Measurements from ENCODE around the gene PDIK1L. TPM values are rescaled to one million over a fixed set of nuclear protein-coding genes. Genes with fewer than 3 reads are reported as not detected.

Gene PDIK1L
- total RNA-seq, 2 experiments from 2014 or later: 12.3 to 13.0 TPM

- H3K36me3 Mint-ChIP-seq (ENCODE audit: low read depth): peaks cover 6% of the 10 kb centered on the region
- ATAC-seq: no peak
- H3K4me3 Mint-ChIP-seq: peak overlapping the region; percentile 96
- peaks cover 29% of the 10 kb centered on the region for H3K4me1 Mint-ChIP-seq
- no peak for DNase-seq
- no peaks in the 10 kb centered on the region for H3K27me3 Mint-ChIP-seq
- CTCF ChIA-PET: interaction anchor here (0.7 to 12.6 kb wide), 3 partner anchors 35 to 245 kb away, joined by 3 to 187 read pairs (median 4); no protein-coding TSS in a partner anchor
- POLR2A ChIA-PET: interaction anchor here (0.6 kb wide), 1 partner anchor 29 kb away, joined by 5 read pairs; no protein-coding TSS in a partner anchor
- no peaks in the 10 kb centered on the region for H3K9me3 Mint-ChIP-seq (ENCODE audit: low read depth)
- peak overlapping the region; percentile 74 for H3K27ac Mint-ChIP-seq
- intact Hi-C loops (cut with DNase I, micrococcal nuclease): loop anchor here (2.0 to 10.0 kb wide), 4 partner anchors 128 to 811 kb away; partner anchors contain the start of genes LIN28A (in 1 of the 2) and NUDC (in 1 of the 2)
Measured at GRCh38 chr1:26109229-26110164, 2.1 kb upstream of the PDIK1L start.

GRCh38 chr1:26110731-26111529 is 694 bp upstream of the PDIK1L start:
- peak overlapping the region; percentile 96 for H3K4me3 Mint-ChIP-seq
- DNase-seq: peak; percentile 84
- POLR2A ChIA-PET: interaction anchor here (0.7 to 1.1 kb wide), 3 partner anchors 12 to 207 kb away, joined by 3 read pairs; partner anchors contain the start of gene CD52
- CTCF ChIA-PET: interaction anchor here (0.6 to 12.6 kb wide), 4 partner anchors 33 to 715 kb away, joined by 3 to 187 read pairs (median 15); no protein-coding TSS in a partner anchor
- intact Hi-C loops (cut with DNase I, micrococcal nuclease): loop anchor here (1.0 to 5.0 kb wide), 15 partner anchors 15 to 810 kb away; partner anchors contain the start of genes CEP85 (in 1 of the 2), DHDDS (in 1 of the 2), NUDC (in 1 of the 2) and PAFAH2 (in 1 of the 2)
- ATAC-seq: peak; percentile 48
- H3K9me3 Mint-ChIP-seq (ENCODE audit: low read depth): no peaks in the 10 kb centered on the region
- H3K27me3 Mint-ChIP-seq: no peaks in the 10 kb centered on the region
- H3K36me3 Mint-ChIP-seq (ENCODE audit: low read depth): peaks cover 9% of the 10 kb centered on the region
- peak overlapping the region; percentile 74 for H3K27ac Mint-ChIP-seq
- peaks cover 27% of the 10 kb centered on the region for H3K4me1 Mint-ChIP-seq

- no peaks in the 10 kb centered on the region for H3K9me3 Mint-ChIP-seq (ENCODE audit: low read depth)
- H3K36me3 Mint-ChIP-seq (ENCODE audit: low read depth): peaks cover 13% of the 10 kb centered on the region
- H3K4me3 Mint-ChIP-seq: peak overlapping the region; percentile 96
- H3K27ac Mint-ChIP-seq: peak overlapping the region; percentile 91
- intact Hi-C loops (cut with DNase I, micrococcal nuclease): loop anchor here (1.0 to 5.0 kb wide), 3 partner anchors 14 to 866 kb away; partner anchors contain the start of gene RSRP1 (in 1 of the 2)
- peaks cover 27% of the 10 kb centered on the region for H3K4me1 Mint-ChIP-seq
- peak; percentile 45 for DNase-seq
- CTCF ChIA-PET: interaction anchor here (0.7 to 3.2 kb wide), 8 partner anchors 9 to 122 kb away, joined by 3 to 27 read pairs (median 4); partner anchors contain the start of genes CEP85 and ZNF593
- no peak for ATAC-seq
- POLR2A ChIA-PET: interaction anchor here (0.6 to 1.0 kb wide), 2 partner anchors 14 to 75 kb away, joined by 3 to 6 read pairs; no protein-coding TSS in a partner anchor
- H3K27me3 Mint-ChIP-seq: no peaks in the 10 kb centered on the region
Measured at GRCh38 chr1:26112407-26112775, 767 bp downstream of the PDIK1L start.

- intact Hi-C loops (cut with DNase I, micrococcal nuclease): loop anchor here in 1 of 2 experiments (5.0 kb wide), 1 partner anchor 123 kb away; no protein-coding TSS in a partner anchor
- POLR2A ChIA-PET: interaction anchor here (0.5 to 1.0 kb wide), 2 partner anchors 26 to 214 kb away, joined by 4 to 6 read pairs; no protein-coding TSS in a partner anchor
- no peaks in the 10 kb centered on the region for H3K27me3 Mint-ChIP-seq
- CTCF ChIA-PET: interaction anchor here (1.0 to 3.2 kb wide), 5 partner anchors 13 to 79 kb away, joined by 3 to 27 read pairs (median 4); no protein-coding TSS in a partner anchor
- no peak for ATAC-seq
- no peaks in the 10 kb centered on the region for H3K9me3 Mint-ChIP-seq (ENCODE audit: low read depth)
- peaks cover 31% of the 10 kb centered on the region for H3K4me1 Mint-ChIP-seq
- no peak overlapping the region for H3K4me3 Mint-ChIP-seq
- no peak overlapping the region for H3K27ac Mint-ChIP-seq
- H3K36me3 Mint-ChIP-seq (ENCODE audit: low read depth): peaks cover 15% of the 10 kb centered on the region
- DNase-seq: no peak
Measured at GRCh38 chr1:26114165-26114927, 2.7 kb downstream of the PDIK1L start.

- H3K4me3 Mint-ChIP-seq: no peak overlapping the region
- no peak for ATAC-seq
- H3K4me1 Mint-ChIP-seq: peaks cover 34% of the 10 kb centered on the region
- no peak for DNase-seq
- no peaks in the 10 kb centered on the region for H3K27me3 Mint-ChIP-seq
- ChIA-PET CTCF (interaction anchor here (0.8 to 11.1 kb wide), 3 partner anchors 9 to 25 kb away, joined by 3 to 134 read pairs (median 4); no protein-coding TSS in a partner anchor), POLR2A (no interaction called here)
- H3K36me3 Mint-ChIP-seq (ENCODE audit: low read depth): peaks cover 21% of the 10 kb centered on the region
- H3K27ac Mint-ChIP-seq: peak overlapping the region; percentile 75
- intact Hi-C loops (cut with DNase I, micrococcal nuclease): no loop called here
- H3K9me3 Mint-ChIP-seq (ENCODE audit: low read depth): no peaks in the 10 kb centered on the region
Measured at GRCh38 chr1:26119892-26120608, 8.4 kb downstream of the PDIK1L start.

- Mint-ChIP-seq H3K27ac (peak overlapping the region; percentile 34), H3K4me3 (no peak overlapping the region), H3K36me3 (ENCODE audit: low read depth) (peaks cover 18% of the 10 kb centered on the region), H3K4me1 (peaks cover 51% of the 10 kb centered on the region), H3K9me3 (ENCODE audit: low read depth) (no peaks in the 10 kb centered on the region), H3K27me3 (no peaks in the 10 kb centered on the region)
- CTCF ChIA-PET: interaction anchor here (0.8 to 11.1 kb wide), 14 partner anchors 8 to 201 kb away, joined by 3 to 134 read pairs (median 4); partner anchors contain the start of genes CEP85 and ZNF593
- ATAC-seq: no peak
- intact Hi-C loops (cut with DNase I, micrococcal nuclease): no loop called here
- POLR2A ChIA-PET: no interaction called here
- DNase-seq: no peak
Measured at GRCh38 chr1:26121854-26122773, 10.5 kb downstream of the PDIK1L start.

- ATAC-seq (peak; percentile 68), DNase-seq (peak; percentile 27)
- H3K27ac Mint-ChIP-seq: peak overlapping the region; percentile 48
- H3K4me1 Mint-ChIP-seq: peaks cover 62% of the 10 kb centered on the region
- peaks cover 14% of the 10 kb centered on the region for H3K36me3 Mint-ChIP-seq (ENCODE audit: low read depth)
- POLR2A ChIA-PET: interaction anchor here (0.5 to 1.0 kb wide), 2 partner anchors 8 to 12 kb away, joined by 3 to 5 read pairs; partner anchors contain the start of gene PDIK1L
- CTCF ChIA-PET: interaction anchor here (0.6 to 11.1 kb wide), 13 partner anchors 10 to 1602 kb away, joined by 3 to 134 read pairs (median 3); partner anchors contain the start of genes CEP85 and ZNF593OS
- no peak overlapping the region for H3K4me3 Mint-ChIP-seq
- intact Hi-C loops (cut with DNase I, micrococcal nuclease): no loop called here
- no peaks in the 10 kb centered on the region for H3K27me3 Mint-ChIP-seq
- H3K9me3 Mint-ChIP-seq (ENCODE audit: low read depth): no peaks in the 10 kb centered on the region
Measured at GRCh38 chr1:26122988-26123973, 11.7 kb downstream of the PDIK1L start.
